Colonic mucosa (tissue), 4 donors: ENCODE measurements around the gene PIM2. TPM values are rescaled to one million over a fixed set of nuclear protein-coding genes. Genes with fewer than 3 reads are reported as not detected.
"Not testable (repeated sequence)": the region's sequence is repeated elsewhere in the genome, so short reads cannot be mapped to it uniquely, and the experiment has no call there.

Experiments used
- DNase-seq: peaks from one replicate; pipeline ENCODE4 v3.0.0-alpha.2; 2020
- H3K27ac ChIP-seq: fragments of 200-600 bp; one replicate; pipeline ENCODE4 v1.8.0; 2021
- H3K27me3 ChIP-seq: fragments of 200-600 bp; one replicate; pipeline ENCODE4 v1.8.0; 2021
- H3K36me3 ChIP-seq: fragments of 200-600 bp; one replicate; pipeline ENCODE4 v1.8.0; 2021
- H3K4me1 ChIP-seq: fragments of 200-600 bp; one replicate; pipeline ENCODE4 v1.8.0; 2021; ENCODE audit warnings: mild to moderate bottlenecking
- H3K4me3 ChIP-seq: fragments of 200-600 bp; one replicate; pipeline ENCODE4 v1.8.0; 2021
- H3K9ac ChIP-seq, 2 donors: one replicate each; pipeline ENCODE4 v1.7.0; 2013; ENCODE audit warnings: control low read depth in 2 of 2, low read depth in 2 of 2, low read length in 2 of 2
- H3K9me3 ChIP-seq: fragments of 200-600 bp; one replicate; pipeline ENCODE4 v1.8.0; 2021
- CTCF ChIP-seq: fragments of 200-600 bp; IDR thresholded peaks from one replicate; pipeline ENCODE4 v1.8.0; 2022; ENCODE audit warnings: antibody characterized with exemption, mild to moderate bottlenecking
- intact Hi-C: fragments of 100-400 bp; cut with DNase I; formaldehyde crosslinking; loops from one replicate; pipeline ENCODE4 v1.14.1; 2022
- total RNA-seq, 2 donors: library from RNA; stranded (reverse); fragmentation: NEBNext Ultra II Directional in 1 of 2; extraction: Animal tissue kit (Norgen Biotek cat#: 25700) in 1 of 2; gene quantifications; one replicate each; pipeline ENCODE4 v1.2.1, GENCODE V29; 2021
- donor health status: healthy.
- donor health status: DM: no; HTN: no; CAD: no.
- donor health status: DM: no; HTN: no; CAD: no.

Gene PIM2
- total RNA-seq, 2 donors from 2014 or later = 14.3 to 18.8 TPM

- Histone ChIP-seq H3K36me3 (no peaks in the 10 kb centered on the region), H3K27ac (no peak overlapping the region), H3K9ac (no peak overlapping the region), H3K27me3 (no peaks in the 10 kb centered on the region), H3K4me3 (no peak overlapping the region), H3K4me1 (no peaks in the 10 kb centered on the region), H3K9me3 (no peaks in the 10 kb centered on the region)
- no peak for TF ChIP-seq CTCF
- intact Hi-C loops = no loop called here
- DNase-seq = no peak
Observed at GRCh38 chrX:48892896-48893295, 25.9 kb downstream of the PIM2 start.

GRCh38 chrX:48891402-48892288, 27.2 kb downstream of the PIM2 start:
- Histone ChIP-seq H3K4me1 (no peaks in the 10 kb centered on the region), H3K27me3 (no peaks in the 10 kb centered on the region), H3K9ac (peak overlapping the region; percentile 34 to 66), H3K4me3 (peak overlapping the region; percentile 58), H3K27ac (peak overlapping the region; percentile 61), H3K9me3 (no peaks in the 10 kb centered on the region), H3K36me3 (no peaks in the 10 kb centered on the region)
- DNase-seq = peak; percentile 91
- intact Hi-C loops = no loop called here
- peak; percentile 26 for TF ChIP-seq CTCF

DNA sequence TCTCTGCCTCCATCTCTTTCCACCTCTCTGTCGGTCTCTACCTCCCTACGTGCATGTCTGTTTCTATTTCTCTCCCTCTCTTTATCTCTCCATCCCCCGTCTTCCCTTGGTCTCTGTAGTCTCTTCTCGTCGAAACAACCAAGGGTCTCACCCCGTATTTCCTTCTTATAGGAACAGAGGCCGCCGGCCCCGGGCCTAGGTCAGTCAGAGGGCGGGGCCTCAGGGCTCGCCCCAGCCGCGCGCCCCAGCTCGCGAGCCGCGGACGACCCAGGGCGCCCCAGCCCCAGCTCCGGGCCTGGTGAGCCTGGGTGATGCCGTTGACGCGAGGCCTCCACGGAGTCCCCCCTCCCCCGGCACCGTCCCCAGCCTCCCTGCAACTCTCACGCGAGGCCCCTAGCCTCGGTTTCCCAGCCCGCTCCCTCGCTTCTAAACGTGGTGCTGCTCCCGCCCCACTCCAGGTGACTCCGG, 27.9 kb downstream of the PIM2 start:
- Histone ChIP-seq H3K9ac (peak overlapping the region; percentile 34 to 66), H3K4me3 (peak overlapping the region; percentile 58), H3K9me3 (no peaks in the 10 kb centered on the region), H3K36me3 (no peaks in the 10 kb centered on the region), H3K4me1 (no peaks in the 10 kb centered on the region), H3K27ac (peak overlapping the region; percentile 61), H3K27me3 (no peaks in the 10 kb centered on the region)
- TF ChIP-seq CTCF = no peak
- DNase-seq = no peak
- intact Hi-C loops = no loop called here

DNA sequence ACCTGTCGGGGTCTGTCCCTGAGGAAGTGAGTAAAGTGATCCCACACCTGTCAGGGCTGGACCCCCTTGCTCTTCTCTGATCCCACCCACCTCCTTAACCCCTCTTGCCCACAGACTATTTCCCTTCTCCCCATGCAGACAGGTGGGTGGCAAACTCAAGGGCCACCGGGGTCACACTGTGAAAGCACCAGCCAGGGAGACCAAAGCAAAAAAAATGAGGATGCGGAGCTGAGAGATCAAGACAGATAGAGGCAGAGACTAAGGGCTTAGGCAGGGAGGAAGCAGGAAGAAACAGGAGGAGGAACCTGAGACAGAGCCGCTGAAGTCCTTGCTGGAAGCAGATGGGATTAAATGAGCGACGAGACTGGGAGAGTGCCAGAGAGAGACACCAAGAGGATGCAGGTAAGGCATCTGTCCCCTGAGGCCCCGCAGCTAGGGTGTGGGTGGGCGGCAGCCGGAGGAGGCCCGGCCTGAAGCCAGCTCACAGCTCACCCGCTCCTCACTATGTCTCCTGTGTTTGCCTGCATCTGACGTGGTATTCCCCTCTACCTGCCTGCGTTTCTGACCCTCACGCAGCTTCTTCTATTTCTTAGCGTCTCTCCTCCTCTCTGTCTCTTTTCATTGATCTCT, 28.4 kb downstream of the PIM2 start:
- no peaks in the 10 kb centered on the region for H3K9me3 ChIP-seq
- H3K27me3 ChIP-seq = no peaks in the 10 kb centered on the region
- intact Hi-C loops = no loop called here
- H3K4me1 ChIP-seq = no peaks in the 10 kb centered on the region
- H3K27ac ChIP-seq = no peak overlapping the region
- peak overlapping the region; percentile 58 for H3K4me3 ChIP-seq
- no peak for DNase-seq
- no peaks in the 10 kb centered on the region for H3K36me3 ChIP-seq
- H3K9ac ChIP-seq = peak overlapping the region; percentile 34 to 66
- TF ChIP-seq CTCF = no peak

- H3K36me3 ChIP-seq, DNase-seq, intact Hi-C loops, H3K27ac ChIP-seq, H3K27me3 ChIP-seq, H3K9ac ChIP-seq, H3K9me3 ChIP-seq, H3K4me3 ChIP-seq, H3K4me1 ChIP-seq: not testable (repeated sequence)
Observed at GRCh38 chrX:48886586-48886985, 32.2 kb downstream of the PIM2 start.

- Histone ChIP-seq H3K27me3 (no peaks in the 10 kb centered on the region), H3K9ac (no peak overlapping the region), H3K4me3 (no peak overlapping the region), H3K9me3 (no peaks in the 10 kb centered on the region), H3K27ac (no peak overlapping the region), H3K36me3 (no peaks in the 10 kb centered on the region), H3K4me1 (no peaks in the 10 kb centered on the region)
- no peak for TF ChIP-seq CTCF
- no peak for DNase-seq
- intact Hi-C loops = no loop called here
Observed at GRCh38 chrX:48883729-48884128, 35.1 kb downstream of the PIM2 start.

GRCh38 chrX:48876944-48877343, 41.9 kb downstream of the PIM2 start:
- H3K9me3 ChIP-seq, intact Hi-C loops, H3K27me3 ChIP-seq, H3K9ac ChIP-seq, H3K36me3 ChIP-seq, H3K4me3 ChIP-seq, H3K27ac ChIP-seq, DNase-seq, H3K4me1 ChIP-seq: not testable (repeated sequence)

DNA sequence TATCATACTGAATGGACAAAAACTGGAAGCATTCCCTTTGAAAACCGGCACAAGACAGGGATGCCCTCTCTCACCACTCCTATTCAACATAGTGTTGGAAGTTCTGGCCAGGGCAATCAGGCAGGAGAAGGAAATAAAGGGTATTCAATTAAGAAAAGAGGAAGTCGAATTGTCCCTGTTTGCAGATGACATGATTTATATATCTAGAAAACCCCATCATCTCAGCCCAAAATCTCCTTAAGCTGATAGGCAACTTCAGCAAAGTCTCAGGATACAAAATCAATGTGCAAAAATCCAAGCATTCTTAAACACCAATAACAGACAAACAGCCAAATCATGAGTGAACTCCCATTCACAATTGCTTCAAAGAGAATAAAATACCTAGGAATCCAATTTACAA, 46.8 kb downstream of the PIM2 start:
- H3K36me3 ChIP-seq, H3K4me3 ChIP-seq, H3K4me1 ChIP-seq, H3K9ac ChIP-seq, H3K9me3 ChIP-seq, H3K27ac ChIP-seq, H3K27me3 ChIP-seq, DNase-seq, intact Hi-C loops: not testable (repeated sequence)
